Stomach (tissue), 4 donors: ENCODE results near the gene OSGEPL1.

Experiments
- CTCF ChIP-seq, 7 experiments: fragments of 450-650 bp in 4 of 7; fragments of 200-600 bp in 3 of 7; sonication (generic) in 3 of 7; IDR thresholded peaks; one replicate each; pipeline ENCODE4 v1.5.1; 2016 to 2019; ENCODE audit warnings: antibody characterized with exemption in 7 of 7, control low read depth in 2 of 7, mild to moderate bottlenecking in 1 of 7
- EP300 ChIP-seq: sonication (generic); formaldehyde crosslinking; IDR thresholded peaks from one replicate; pipeline ENCODE4 v1.6.1; 2017; ENCODE audit warnings: antibody characterized with exemption
- POLR2A ChIP-seq, 4 donors: fragments of 450-650 bp; IDR thresholded peaks; one replicate each; pipeline ENCODE4 v1.6.1; 2016; ENCODE audit warnings: antibody characterized with exemption in 4 of 4, control low read depth in 2 of 4, mild to moderate bottlenecking in 1 of 4, moderate library complexity in 1 of 4
- POLR2AphosphoS5 ChIP-seq, 3 donors: sonication (generic); formaldehyde crosslinking; IDR thresholded peaks; one replicate each; pipeline ENCODE4 v1.6.1; 2016; ENCODE audit warnings: antibody characterized with exemption in 3 of 3

GRCh38 chr2:189803431-189803830 is 40.8 kb upstream of the OSGEPL1 start:
- TF ChIP-seq CTCF (IDR thresholded peaks at IDR 0.05), result no peak
- no peak for TF ChIP-seq POLR2A (IDR thresholded peaks at IDR 0.05)
- no peak for TF ChIP-seq EP300
- no peak for TF ChIP-seq POLR2AphosphoS5 (IDR thresholded peaks at IDR 0.05)
